ENCODE measurements around the gene SLC16A13. TPM values are rescaled to one million over a fixed set of nuclear protein-coding genes. Genes with fewer than 3 reads are reported as not detected.
A peak's percentile ranks its signal among the peaks of the same experiment; 100 is the strongest.

The SLC16A13 gene
- total and polyA plus RNA-seq, 2 of the 4 experiments (the other 2 are of a cell fraction), result 0.18 to 2.3 TPM

DNA sequence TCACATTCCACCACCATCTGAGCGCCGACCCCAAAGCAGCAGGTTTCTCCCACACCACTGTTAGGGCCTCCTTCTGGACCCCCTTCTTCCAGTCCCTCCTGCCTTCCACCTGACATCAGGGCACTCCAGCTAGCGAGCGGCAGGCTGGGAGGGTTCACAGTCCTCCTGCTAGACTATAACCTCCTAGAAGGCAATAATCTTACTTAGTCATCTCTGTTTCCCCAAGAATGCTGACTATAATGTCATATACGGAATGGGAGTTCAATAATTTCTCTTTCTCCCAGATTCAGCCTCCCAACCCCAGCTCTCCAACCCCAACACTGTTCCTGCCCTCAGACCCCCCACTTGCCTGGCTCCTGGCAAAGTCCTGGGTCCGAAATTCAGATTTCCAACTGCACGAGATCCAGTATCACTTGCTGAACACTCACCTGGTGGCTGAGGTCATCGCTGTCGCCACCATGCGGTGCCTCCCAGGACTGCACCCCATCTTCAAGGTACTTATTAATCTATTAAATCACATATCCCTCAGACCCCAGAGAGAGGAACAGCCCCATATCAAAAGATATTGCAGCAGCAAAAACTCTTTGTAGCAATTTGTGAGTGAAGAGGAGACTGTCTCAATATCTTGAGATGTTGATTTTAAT lies 34.4 kb upstream of the SLC16A13 start:
- peaks cover 18% of the 10 kb centered on the region for H4K20me1 ChIP-seq (ENCODE audit: insufficient read depth, low read length)
- dilution Hi-C loops (cut with HindIII; ENCODE audit: low sequenced_read_pairs, unreplicated experiment) (no loop called here), intact Hi-C loops (cut with micrococcal nuclease) (no loop called here), in situ Hi-C loops (cut with MboI; ENCODE audit: low sequenced_read_pairs) (no loop called here)
- no peak overlapping the region for H3K14ac ChIP-seq (replicated peaks; ENCODE audit: low read depth, low read length)
- no peak overlapping the region for H2AFZ ChIP-seq (replicated peaks; ENCODE audit: low read length, poor library complexity)
- H2BK15ac ChIP-seq (ENCODE audit: low read depth, low read length), result no peak overlapping the region
- WGBS, 2 experiments (ENCODE audit: extremely low coverage in 2 of 2, insufficient read length in 1 of 2), result 92% methylated on average over 2 of the region's 10 CpGs; no CpG with 5 or more reads in 1 of the 2 experiments
- no peak overlapping the region for H4K91ac ChIP-seq (ENCODE audit: insufficient read depth, low read depth, low read length)
- TF ChIP-seq FOS (IDR thresholded peaks at IDR 0.05; ENCODE audit: low read depth, low read length) (no peak), BHLHE40 (IDR thresholded peaks at IDR 0.05; ENCODE audit: low read depth, low read length) (no peak), CTCF (conservative IDR thresholded peaks at IDR 0.05; ENCODE audit: low read depth, low read length) (peak; percentile 49), RAD21 (IDR thresholded peaks at IDR 0.05; ENCODE audit: low read length) (peak; percentile 27; the same call in 1 of the 2 replicates), SMC3 (IDR thresholded peaks at IDR 0.05; ENCODE audit: low read depth, low read length) (peak; percentile 28), MXI1 (IDR thresholded peaks at IDR 0.05; ENCODE audit: borderline replicate concordance, low read depth, low read length) (no peak), RFX5 (IDR thresholded peaks at IDR 0.05; ENCODE audit: low read depth, low read length) (no peak), CEBPB (IDR thresholded peaks at IDR 0.05; ENCODE audit: low read depth, low read length) (no peak), RCOR1 (IDR thresholded peaks at IDR 0.05; ENCODE audit: insufficient replicate concordance, low read length) (no peak)
- no peaks in the 10 kb centered on the region for H3K27me3 ChIP-seq (ENCODE audit: control insufficient read depth, insufficient read depth, low read length)
- no peaks in the 10 kb centered on the region for H3K9me3 ChIP-seq (ENCODE audit: control insufficient read depth, insufficient read depth, low read length)
- no peak overlapping the region for H4K5ac ChIP-seq (ENCODE audit: low read depth, low read length)
- H3K4me3 ChIP-seq (ENCODE audit: insufficient read depth, low read depth, low read length), result no peak overlapping the region
- no peak overlapping the region for H2BK5ac ChIP-seq (ENCODE audit: low read depth, low read length, poor library complexity, severe bottlenecking)
- no peak overlapping the region for H3K27ac ChIP-seq (ENCODE audit: insufficient read depth, low read length)
- no peak for DNase-seq
- H3K79me1 ChIP-seq (ENCODE audit: low read depth in 1 of 2, low read length in 2 of 2), result peaks cover 10 to 34% of the 10 kb centered on the region in 2 experiments
- H3K9me1 ChIP-seq (ENCODE audit: insufficient read depth, low read length), result no peaks in the 10 kb centered on the region
- no peak overlapping the region for H2AK9ac ChIP-seq (replicated peaks; ENCODE audit: low read depth, low read length, poor library complexity)
- no peak; the same call in 1 of the 2 replicates for ATAC-seq (ENCODE audit: low read depth)
- H2BK20ac ChIP-seq (ENCODE audit: low read depth, low read length), result no peak overlapping the region
- H4K8ac ChIP-seq (ENCODE audit: low read depth in 2 of 2, low read length in 2 of 2), result no peak overlapping the region
- H3K4me1 ChIP-seq (ENCODE audit: control insufficient read depth, insufficient read depth, low read length), result no peaks in the 10 kb centered on the region
- H3K4me2 ChIP-seq (ENCODE audit: low read depth, low read length), result no peak overlapping the region
- H3K56ac ChIP-seq (ENCODE audit: extremely low read depth, insufficient read depth, low read length), result no peak overlapping the region
- no peak overlapping the region for H3K9ac ChIP-seq (ENCODE audit: low read depth, low read length)
- no peak overlapping the region for H2BK120ac ChIP-seq (ENCODE audit: low read depth, low read length)
- no peak overlapping the region for H3K18ac ChIP-seq (ENCODE audit: low read depth, low read length)
- H3K4ac ChIP-seq (ENCODE audit: low read depth, low read length), result no peak overlapping the region
- peaks cover 42% of the 10 kb centered on the region for H3K36me3 ChIP-seq (ENCODE audit: control insufficient read depth, insufficient read depth, low read length)
- no peak overlapping the region for H2AK5ac ChIP-seq (ENCODE audit: low read depth, low read length)
- no peak overlapping the region for H3K23ac ChIP-seq (ENCODE audit: low read depth, low read length)
- ChIA-PET POLR2A (ENCODE audit: unreplicated experiment) (no interaction called here), CTCF (no interaction called here)
- BruUV-seq (replicated peaks), result no TSS peak
